Endothelial cell of umbilical vein (primary cell): ENCODE measurements around the gene SORCS3. TPM values are rescaled to one million over a fixed set of nuclear protein-coding genes. Genes with fewer than 3 reads are reported as not detected.

ENCODE experiments used
- BruUV-seq: library from RNA; stranded (reverse); fragments of 400-500 nt; replicated peaks from 2 replicates; lab custom pipeline; 2021; lab: Mats Ljungman, UMichigan
- CTCF ChIA-PET: fragments of 300-600, 350-600 bp; sonication (Branson Sonifier 250); formaldehyde crosslinking; loops from one replicate; lab custom pipeline; 2021; ENCODE audit warnings: antibody characterized with exemption, inconsistent platforms; lab: Charles Lee
- POLR2A ChIA-PET: fragments of 300-600, 350-600 bp; sonication (Branson Sonifier 250); formaldehyde crosslinking; loops from one replicate; lab custom pipeline; 2021; ENCODE audit warnings: antibody characterized with exemption, inconsistent platforms; lab: Charles Lee
- DNase-seq: peaks from one replicate; pipeline ENCODE4 v3.0.0-alpha.2; 2011; ENCODE audit warnings: low read depth, low spot score
- FAIRE-seq: peaks from 2 replicates; lab custom pipeline; 2011; peaks lifted over from hg19 to GRCh38; lab: Jason Lieb, UNC
- H2AFZ ChIP-seq: 2 replicates; pipeline ENCODE4 v1.6.0; 2012; ENCODE audit warnings: low read depth, low read length, control low read depth, inconsistent platforms
- H3K27ac ChIP-seq: 2 replicates; pipeline ENCODE4 v1.5.1; 2011; ENCODE audit warnings: low read depth, mild to moderate bottlenecking, control low read depth, low read length, moderate library complexity; ENCODE audit not compliant: insufficient read depth
- H3K27me3 ChIP-seq, 2 experiments: 2 replicates each; pipeline versions ENCODE4 v1.6.0 to v1.6.1; 2011; ENCODE audit warnings: low read length in 2 of 2, mixed read lengths in 1 of 2; ENCODE audit not compliant: control insufficient read depth in 2 of 2, insufficient read depth in 2 of 2
- H3K36me3 ChIP-seq, 2 experiments: 2 replicates in 1 of 2; 3 replicates in 1 of 2; pipeline ENCODE4 v1.5.1; 2011; ENCODE audit warnings: low read length in 2 of 2, mild to moderate bottlenecking in 1 of 2, moderate library complexity in 1 of 2; ENCODE audit not compliant: control insufficient read depth in 2 of 2, insufficient read depth in 2 of 2; ENCODE audit errors: extremely low read depth in 1 of 2
- H3K4me1 ChIP-seq: 3 replicates; pipeline ENCODE4 v1.5.1; 2011; ENCODE audit warnings: mild to moderate bottlenecking, low read length; ENCODE audit not compliant: control insufficient read depth, insufficient read depth; ENCODE audit errors: extremely low read depth
- H3K4me2 ChIP-seq: 2 replicates; pipeline ENCODE4 v1.6.1; 2011; ENCODE audit warnings: low read length, control low read depth, mixed read lengths; ENCODE audit not compliant: insufficient read depth
- H3K4me3 ChIP-seq, 3 experiments: fragments of 200-600 bp in 1 of 3; sonication (generic), shearing (Covaris generic) in 1 of 3; replicated peaks in 1 of 3; 2 replicates each; pipeline ENCODE4 v1.5.1; 2011 to 2016; ENCODE audit warnings: control low read depth in 3 of 3, low read length in 3 of 3, mild to moderate bottlenecking in 2 of 3, inconsistent platforms in 1 of 3, low read depth in 1 of 3, moderate library complexity in 1 of 3; ENCODE audit not compliant: insufficient read depth in 1 of 3
- H3K79me2 ChIP-seq: 2 replicates; pipeline ENCODE4 v1.6.0; 2012; ENCODE audit warnings: low read length, inconsistent platforms; ENCODE audit not compliant: control insufficient read depth, insufficient read depth
- H3K9ac ChIP-seq: replicated peaks from 2 replicates; pipeline ENCODE3; 2011; ENCODE audit warnings: low read length, control low read depth; ENCODE audit not compliant: insufficient read depth; ENCODE audit errors: extremely low read depth
- H3K9me1 ChIP-seq: replicated peaks from 3 replicates; pipeline ENCODE4 v1.6.0; 2011; ENCODE audit warnings: mild to moderate bottlenecking, low read length; ENCODE audit not compliant: control insufficient read depth, insufficient read depth; ENCODE audit errors: extremely low read depth
- H3K9me3 ChIP-seq: replicated peaks from 2 replicates; pipeline ENCODE4 v1.5.1; 2012; ENCODE audit warnings: low read length, inconsistent platforms; ENCODE audit not compliant: control insufficient read depth, insufficient read depth
- H4K20me1 ChIP-seq: replicated peaks from 2 replicates; pipeline ENCODE3; 2011; ENCODE audit warnings: mild to moderate bottlenecking, low read length; ENCODE audit not compliant: control insufficient read depth, insufficient read depth; ENCODE audit errors: extremely low read depth
- EZH2 ChIP-seq: IDR thresholded peaks from 2 replicates; pipeline ENCODE4 v1.6.1; 2012; ENCODE audit warnings: borderline replicate concordance, low read depth, mild to moderate bottlenecking, moderate library complexity, low read length, inconsistent platforms; ENCODE audit not compliant: severe bottlenecking
- FOS ChIP-seq: IDR thresholded peaks from 2 replicates; pipeline ENCODE4 v1.6.1; 2011; ENCODE audit warnings: mild to moderate bottlenecking, low read length, moderate library complexity, borderline replicate concordance; ENCODE audit not compliant: insufficient read depth
- GATA2 ChIP-seq: IDR thresholded peaks from 2 replicates; pipeline ENCODE4 v1.7.0; 2011; ENCODE audit warnings: low read depth, mild to moderate bottlenecking, moderate library complexity, mixed read lengths, low read length; ENCODE audit not compliant: insufficient read length, insufficient read depth
- JUN ChIP-seq: IDR thresholded peaks from 2 replicates; pipeline ENCODE4 v1.6.1; 2011; ENCODE audit warnings: borderline replicate concordance, low read depth; ENCODE audit not compliant: insufficient read length, insufficient read depth
- MYC ChIP-seq: IDR thresholded peaks from one replicate; pipeline ENCODE4 v1.6.1; 2011; ENCODE audit warnings: mild to moderate bottlenecking, low read depth, low read length
- POLR2A ChIP-seq: IDR thresholded peaks from 2 replicates; pipeline ENCODE4 v1.6.1; 2012; ENCODE audit warnings: low read depth, mild to moderate bottlenecking, control low read depth, low read length
- POLR2AphosphoS5 ChIP-seq: IDR thresholded peaks from 2 replicates; pipeline ENCODE4 v1.6.1; 2012; ENCODE audit warnings: low read depth, mild to moderate bottlenecking, control low read depth, low read length, moderate library complexity; ENCODE audit not compliant: insufficient read depth
- dilution Hi-C: fragments of 300-500 bp; cut with MboI; formaldehyde crosslinking; loops from one replicate; pipeline ENCODE4 v1.15.0; 2019; ENCODE audit warnings: low sequenced_read_pairs; ENCODE audit not compliant: extremely low pct_ligation_motif_present
- intact Hi-C: fragments of 100-400 bp; cut with micrococcal nuclease; formaldehyde crosslinking; loops from one replicate; pipeline ENCODE4 v1.10.0; 2022
- polyA plus RNA-seq, 4 experiments: library from polyadenylated mRNA; depleted of rRNA in 3 of 4; stranded (reverse) in 3 of 4; unstranded in 1 of 4; fragments of >200 nt; gene quantifications; 2 replicates each; pipeline versions ENCODE4 v1.2.1 to v1.2.3, GENCODE V29; 2011 to 2012; ENCODE audit warnings: missing spikeins in 1 of 4
- total RNA-seq: library from RNA; stranded (reverse); gene quantifications from 2 replicates; pipeline ENCODE4 v1.2.3, GENCODE V29; 2021
- TF ChIP-seq, protein P1 (sequence below), 2 donors: IDR thresholded peaks; 1 replicate in 1 of 2; 2 replicates in 1 of 2; pipeline ENCODE4 v1.5.1; 2011; ENCODE audit warnings: low read length in 2 of 2, mild to moderate bottlenecking in 2 of 2, moderate library complexity in 2 of 2, control low read depth in 1 of 2, inconsistent platforms in 1 of 2, low read depth in 1 of 2; ENCODE audit not compliant: insufficient read depth in 1 of 2; ENCODE audit errors: extremely low read depth in 1 of 2
- TF ChIP-seq, protein P2 (sequence below): IDR thresholded peaks from 2 replicates; pipeline ENCODE4 v1.6.1; 2011; ENCODE audit not compliant: insufficient read depth, insufficient read length

Gene SORCS3
- total and polyA plus RNA-seq, 2 donors (not counting 3 experiments of a cell fraction or from before 2014, with no cell fraction given) = not detected

- no peaks in the 10 kb centered on the region for H4K20me1 ChIP-seq
- FAIRE-seq = no peak
- TF ChIP-seq, protein P1, sequence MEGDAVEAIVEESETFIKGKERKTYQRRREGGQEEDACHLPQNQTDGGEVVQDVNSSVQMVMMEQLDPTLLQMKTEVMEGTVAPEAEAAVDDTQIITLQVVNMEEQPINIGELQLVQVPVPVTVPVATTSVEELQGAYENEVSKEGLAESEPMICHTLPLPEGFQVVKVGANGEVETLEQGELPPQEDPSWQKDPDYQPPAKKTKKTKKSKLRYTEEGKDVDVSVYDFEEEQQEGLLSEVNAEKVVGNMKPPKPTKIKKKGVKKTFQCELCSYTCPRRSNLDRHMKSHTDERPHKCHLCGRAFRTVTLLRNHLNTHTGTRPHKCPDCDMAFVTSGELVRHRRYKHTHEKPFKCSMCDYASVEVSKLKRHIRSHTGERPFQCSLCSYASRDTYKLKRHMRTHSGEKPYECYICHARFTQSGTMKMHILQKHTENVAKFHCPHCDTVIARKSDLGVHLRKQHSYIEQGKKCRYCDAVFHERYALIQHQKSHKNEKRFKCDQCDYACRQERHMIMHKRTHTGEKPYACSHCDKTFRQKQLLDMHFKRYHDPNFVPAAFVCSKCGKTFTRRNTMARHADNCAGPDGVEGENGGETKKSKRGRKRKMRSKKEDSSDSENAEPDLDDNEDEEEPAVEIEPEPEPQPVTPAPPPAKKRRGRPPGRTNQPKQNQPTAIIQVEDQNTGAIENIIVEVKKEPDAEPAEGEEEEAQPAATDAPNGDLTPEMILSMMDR (IDR thresholded peaks at IDR 0.05; ENCODE audit: extremely low read depth in 1 of 2, insufficient read depth in 1 of 2, low read depth in 1 of 2, low read length in 2 of 2) = no peak
- TF ChIP-seq GATA2 (no peak), FOS (no peak), JUN (no peak), POLR2A (no peak), POLR2AphosphoS5 (no peak), MYC (no peak), EZH2 (no peak)
- TF ChIP-seq, protein P2, sequence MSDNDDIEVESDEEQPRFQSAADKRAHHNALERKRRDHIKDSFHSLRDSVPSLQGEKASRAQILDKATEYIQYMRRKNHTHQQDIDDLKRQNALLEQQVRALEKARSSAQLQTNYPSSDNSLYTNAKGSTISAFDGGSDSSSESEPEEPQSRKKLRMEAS = no peak
These were observed 40.4 kb downstream of the SORCS3 start for GRCh38 chr10:104681485-104681884.

More at GRCh38 chr10:104681485-104681884, 40.4 kb downstream of the SORCS3 start:
- Histone ChIP-seq H2AFZ (no peak overlapping the region), H3K9ac (no peak overlapping the region), H3K4me3 (no peak overlapping the region), H3K9me3 (no peaks in the 10 kb centered on the region), H3K36me3 (no peaks in the 10 kb centered on the region), H3K79me2 (no peaks in the 10 kb centered on the region), H3K4me1 (no peaks in the 10 kb centered on the region), H3K9me1 (no peaks in the 10 kb centered on the region), H3K4me2 (no peak overlapping the region), H3K27me3 (no peaks in the 10 kb centered on the region), H3K27ac (no peak overlapping the region)
- dilution Hi-C loops (no loop called here), intact Hi-C loops (no loop called here)
- DNase-seq = no peak
- POLR2A ChIA-PET = no interaction called here
- no TSS peak for BruUV-seq
- CTCF ChIA-PET = no interaction called here
